Cardiac muscle cell (in vitro differentiated cells and primary cell): ENCODE results near the gene EFHD1. TPM values are rescaled to one million over a fixed set of nuclear protein-coding genes. Genes with fewer than 3 reads are reported as not detected.
"Not testable (repeated sequence)": the region's sequence is repeated elsewhere in the genome, so short reads cannot be mapped to it uniquely, and the experiment has no call there.

Experiments used
- DNase-seq, 2 donors: peaks; one replicate each; pipeline versions ENCODE4 v3.0.0 to v3.0.0-alpha.2; 2010 to 2017; ENCODE audit warnings: low read depth in 1 of 2, low spot score in 1 of 2
- H3K27ac ChIP-seq: fragments of 200-600 bp; sonication (generic); 2 replicates; pipeline ENCODE4 v1.5.1; 2016
- H3K27me3 ChIP-seq: fragments of 200-600 bp; sonication (generic); 2 replicates; pipeline ENCODE4 v1.6.0; 2016; ENCODE audit warnings: control low read depth
- H3K36me3 ChIP-seq: fragments of 200-600 bp; sonication (generic); 2 replicates; pipeline ENCODE4 v1.5.1; 2016; ENCODE audit warnings: control low read depth
- H3K4me1 ChIP-seq: fragments of 200-600 bp; sonication (generic); 2 replicates; pipeline ENCODE4 v1.8.1; 2017; ENCODE audit warnings: low read depth, mild to moderate bottlenecking, mixed run types
- H3K4me3 ChIP-seq: fragments of 200-600 bp; sonication (generic); 2 replicates; pipeline ENCODE4 v1.5.1; 2016; ENCODE audit warnings: mild to moderate bottlenecking
- H3K9me3 ChIP-seq: fragments of 200-600 bp; sonication (generic); 2 replicates; pipeline ENCODE4 v1.5.1; 2017; ENCODE audit warnings: low read depth, mild to moderate bottlenecking, control low read depth
- CTCF ChIP-seq: IDR thresholded peaks from 2 replicates; pipeline ENCODE4 v1.5.1; 2012; ENCODE audit warnings: low read depth, mild to moderate bottlenecking, low read length
- polyA plus RNA-seq: library from polyadenylated mRNA; unstranded; fragments of >200 nt; fragmentation: Nextera tagmentation; extraction: Ambion mirVana; gene quantifications from 2 replicates; pipeline ENCODE4 v1.2.1, GENCODE V29; 2016
- total RNA-seq: library from RNA; depleted of rRNA; stranded (reverse); fragments of >200 nt; gene quantifications from 2 replicates; pipeline ENCODE4 v1.2.3, GENCODE V29; 2016

Gene EFHD1
- total and polyA plus RNA-seq, 2 experiments from 2014 or later, result 8.0 to 12.4 TPM

- no peaks in the 10 kb centered on the region for H3K36me3 ChIP-seq
- DNase-seq, result no peak
- no peaks in the 10 kb centered on the region for H3K9me3 ChIP-seq
- no peak overlapping the region for H3K27ac ChIP-seq
- TF ChIP-seq CTCF, result no peak
- no peaks in the 10 kb centered on the region for H3K4me1 ChIP-seq
- H3K4me3 ChIP-seq, result no peak overlapping the region
- no peaks in the 10 kb centered on the region for H3K27me3 ChIP-seq
Measured at GRCh38 chr2:232688201-232688600, 54.8 kb downstream of the EFHD1 start.

GRCh38 chr2:232689152-232689910, 55.9 kb downstream of the EFHD1 start:
- Histone ChIP-seq H3K27me3 (no peaks in the 10 kb centered on the region), H3K4me3 (no peak overlapping the region), H3K27ac (no peak overlapping the region), H3K4me1 (no peaks in the 10 kb centered on the region), H3K36me3 (no peaks in the 10 kb centered on the region), H3K9me3 (no peaks in the 10 kb centered on the region)
- DNase-seq, result peak in 1 of 2 donors; percentile 73
- no peak for TF ChIP-seq CTCF

GRCh38 chr2:232691117-232691516, 57.7 kb downstream of the EFHD1 start:
- H3K27ac ChIP-seq, result not testable (repeated sequence)

GRCh38 chr2:232693344-232693743, 59.9 kb downstream of the EFHD1 start:
- no peak for TF ChIP-seq CTCF
- no peaks in the 10 kb centered on the region for H3K36me3 ChIP-seq
- H3K4me3 ChIP-seq, result no peak overlapping the region
- peaks cover 3% of the 10 kb centered on the region for H3K4me1 ChIP-seq
- no peaks in the 10 kb centered on the region for H3K27me3 ChIP-seq
- no peaks in the 10 kb centered on the region for H3K9me3 ChIP-seq
- DNase-seq, result no peak
- H3K27ac ChIP-seq, result no peak overlapping the region

More at GRCh38 chr2:232691117-232691516, 57.7 kb downstream of the EFHD1 start:
- not testable (repeated sequence) for H3K4me1 ChIP-seq, H3K9me3 ChIP-seq, H3K4me3 ChIP-seq, DNase-seq, H3K27me3 ChIP-seq, H3K36me3 ChIP-seq

GRCh38 chr2:232696609-232697058, 63.2 kb downstream of the EFHD1 start:
- H3K27ac ChIP-seq, result peak overlapping the region; percentile 41
- H3K27me3 ChIP-seq, result no peaks in the 10 kb centered on the region
- H3K4me3 ChIP-seq, result no peak overlapping the region
- peaks cover 20% of the 10 kb centered on the region for H3K4me1 ChIP-seq
- H3K36me3 ChIP-seq, result no peaks in the 10 kb centered on the region
- no peaks in the 10 kb centered on the region for H3K9me3 ChIP-seq
- no peak for DNase-seq
- no peak for TF ChIP-seq CTCF

- Histone ChIP-seq H3K27ac (peak within 1 kb of the TSS; percentile 99), H3K4me1 (peaks cover 20% of the 10 kb centered on the region), H3K27me3 (no peaks in the 10 kb centered on the region), H3K9me3 (no peaks in the 10 kb centered on the region), H3K4me3 (peak within 1 kb of the TSS; percentile 82), H3K36me3 (no peaks in the 10 kb centered on the region)
- TF ChIP-seq CTCF, result no peak
- DNase-seq, result peak; percentile 97
Measured at GRCh38 chr2:232697059-232697806, 63.8 kb downstream of the EFHD1 start, which contains the start of gene GIGYF2. Gene GIGYF2, plus strand, starts transcription at chr2:232697331. Its CDS starts 37,867 bp downstream, at chr2:232735198.
